Measurements from ENCODE around the gene TBX1. TPM values are rescaled to one million over a fixed set of nuclear protein-coding genes. Genes with fewer than 3 reads are reported as not detected.
A peak's percentile ranks its signal among the peaks of the same experiment; 100 is the strongest.

The TBX1 gene
- total RNA-seq, 2 donors from 2014 or later, result 11.0 to 20.2 TPM

DNA sequence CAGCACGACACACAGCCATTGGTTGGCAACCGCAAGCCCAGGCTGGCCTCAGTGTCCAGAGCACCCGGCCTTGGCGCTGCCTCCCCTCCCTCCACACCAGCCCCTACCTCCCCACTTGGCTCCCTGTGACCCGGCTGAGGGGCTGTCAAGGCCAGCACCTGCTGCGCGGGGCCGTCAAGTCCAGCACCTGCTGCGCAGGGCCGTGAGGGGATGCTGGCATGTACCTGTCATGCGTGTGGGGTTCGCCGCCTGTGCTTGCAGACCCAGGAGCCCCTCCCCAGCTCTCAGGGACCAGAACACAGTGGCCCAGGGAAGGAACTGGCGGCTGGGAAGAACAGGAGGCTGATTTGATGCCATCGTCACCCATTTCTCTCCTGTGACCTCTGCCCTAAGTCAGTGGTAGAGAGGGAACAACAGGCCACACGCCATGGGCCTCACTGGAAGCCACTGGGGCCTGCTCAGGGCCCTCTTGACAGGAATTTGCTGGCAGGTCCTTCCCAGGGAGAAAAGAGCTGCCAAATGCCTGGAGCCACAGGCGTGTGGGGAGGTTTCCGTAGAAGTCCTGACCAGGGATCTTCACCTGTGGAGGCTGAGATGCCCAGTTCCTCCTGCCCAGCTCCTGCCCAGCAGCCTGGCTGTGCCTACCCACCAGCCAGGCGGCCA, 37.6 kb downstream of the TBX1 start:
- Histone ChIP-seq H3K4me1 (replicated peaks) (no peaks in the 10 kb centered on the region), H3K27me3 (replicated peaks; ENCODE audit: insufficient read depth) (no peaks in the 10 kb centered on the region), H3K27ac (no peak overlapping the region), H3K36me3 (no peaks in the 10 kb centered on the region), H3K9me3 (no peaks in the 10 kb centered on the region), H3K4me3 (no peak overlapping the region)
- WGBS, result 95% methylated on average over 18 of the region's 19 CpGs
- TF ChIP-seq POLR2A (IDR thresholded peaks at IDR 0.05) (no peak), POLR2AphosphoS5 (IDR thresholded peaks at IDR 0.05) (no peak)
- TF ChIP-seq, protein P1, sequence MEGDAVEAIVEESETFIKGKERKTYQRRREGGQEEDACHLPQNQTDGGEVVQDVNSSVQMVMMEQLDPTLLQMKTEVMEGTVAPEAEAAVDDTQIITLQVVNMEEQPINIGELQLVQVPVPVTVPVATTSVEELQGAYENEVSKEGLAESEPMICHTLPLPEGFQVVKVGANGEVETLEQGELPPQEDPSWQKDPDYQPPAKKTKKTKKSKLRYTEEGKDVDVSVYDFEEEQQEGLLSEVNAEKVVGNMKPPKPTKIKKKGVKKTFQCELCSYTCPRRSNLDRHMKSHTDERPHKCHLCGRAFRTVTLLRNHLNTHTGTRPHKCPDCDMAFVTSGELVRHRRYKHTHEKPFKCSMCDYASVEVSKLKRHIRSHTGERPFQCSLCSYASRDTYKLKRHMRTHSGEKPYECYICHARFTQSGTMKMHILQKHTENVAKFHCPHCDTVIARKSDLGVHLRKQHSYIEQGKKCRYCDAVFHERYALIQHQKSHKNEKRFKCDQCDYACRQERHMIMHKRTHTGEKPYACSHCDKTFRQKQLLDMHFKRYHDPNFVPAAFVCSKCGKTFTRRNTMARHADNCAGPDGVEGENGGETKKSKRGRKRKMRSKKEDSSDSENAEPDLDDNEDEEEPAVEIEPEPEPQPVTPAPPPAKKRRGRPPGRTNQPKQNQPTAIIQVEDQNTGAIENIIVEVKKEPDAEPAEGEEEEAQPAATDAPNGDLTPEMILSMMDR (IDR thresholded peaks at IDR 0.05), result no peak
- intact Hi-C loops (cut with DNase I), result no loop called here
- DNase-seq (ENCODE audit: low spot score), result no peak

DNA sequence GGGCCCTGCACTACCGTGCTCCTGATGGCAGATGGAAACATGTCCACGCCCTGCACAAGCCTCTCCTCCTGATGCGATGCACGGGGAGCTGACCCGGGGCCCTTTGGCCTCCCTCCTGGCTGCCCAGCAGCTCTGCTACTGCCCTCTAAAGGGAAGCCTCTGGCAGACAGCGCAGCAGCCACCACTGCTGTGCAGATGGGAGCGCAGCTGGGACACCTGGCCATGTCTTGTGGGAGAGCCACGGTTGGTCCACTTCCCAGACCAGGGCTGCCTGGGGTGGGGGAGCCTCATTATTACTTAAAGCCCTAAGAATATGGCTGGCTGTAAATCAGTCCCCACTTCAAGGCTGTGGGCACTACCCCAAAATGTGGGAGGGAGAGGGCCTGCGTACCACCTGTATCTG, 38.3 kb downstream of the TBX1 start:
- 78% methylated on average over 9 of the region's 9 CpGs for WGBS
- DNase-seq (ENCODE audit: low spot score), result no peak
- Histone ChIP-seq H3K4me1 (replicated peaks) (no peaks in the 10 kb centered on the region), H3K27ac (no peak overlapping the region), H3K27me3 (replicated peaks; ENCODE audit: insufficient read depth) (no peaks in the 10 kb centered on the region), H3K4me3 (no peak overlapping the region), H3K36me3 (no peaks in the 10 kb centered on the region), H3K9me3 (no peaks in the 10 kb centered on the region)
- intact Hi-C loops (cut with DNase I), result no loop called here
- no peak for TF ChIP-seq POLR2AphosphoS5 (IDR thresholded peaks at IDR 0.05)
- TF ChIP-seq POLR2A (IDR thresholded peaks at IDR 0.05), result no peak
- TF ChIP-seq, protein P1 (IDR thresholded peaks at IDR 0.05), result no peak

DNA sequence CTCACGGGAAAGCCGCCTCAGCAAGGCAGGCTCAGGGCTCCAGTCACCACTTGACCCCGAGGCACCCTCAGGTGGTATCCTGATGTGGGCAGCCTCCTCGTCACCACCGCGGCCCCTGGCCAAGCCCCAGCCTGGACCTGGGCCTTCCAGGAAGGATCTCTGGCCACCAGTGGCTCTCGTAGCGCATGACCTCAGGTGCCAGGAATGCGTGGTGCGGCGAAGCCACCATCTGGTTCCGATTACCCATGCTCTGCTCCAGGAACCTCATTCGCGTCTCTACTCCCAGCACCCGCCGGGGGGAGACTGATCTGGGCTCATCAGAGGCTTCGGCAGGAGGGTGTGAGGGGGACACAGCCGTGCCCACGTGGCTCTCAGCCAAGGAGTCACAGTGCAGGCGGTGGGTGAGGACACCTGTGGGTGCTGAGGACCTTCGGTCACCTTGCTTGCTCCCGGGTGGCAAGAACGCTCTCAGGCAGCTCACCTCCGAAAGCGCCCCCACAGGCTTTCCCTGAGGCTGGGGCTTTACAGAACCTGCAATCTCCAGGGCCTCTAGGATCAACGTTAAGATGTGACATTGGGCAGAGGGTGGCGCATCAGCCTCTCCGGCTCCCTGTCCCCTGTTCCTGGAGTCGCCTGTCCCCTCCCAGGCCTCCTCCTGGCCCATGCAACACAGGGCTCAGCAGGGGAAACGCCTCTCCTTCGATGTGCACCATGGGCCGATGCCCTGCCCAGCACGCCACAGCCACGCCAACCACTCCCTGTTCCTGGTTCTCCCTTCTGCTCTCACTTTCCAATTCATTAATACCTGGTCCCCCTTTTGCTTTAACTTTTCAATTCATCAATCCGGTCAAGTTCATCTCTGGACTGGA, 39.0 kb downstream of the TBX1 start:
- 90% methylated on average over 28 of the region's 35 CpGs for WGBS
- intact Hi-C loops (cut with DNase I), result no loop called here
- H3K36me3 ChIP-seq, result no peaks in the 10 kb centered on the region
- H3K4me1 ChIP-seq (replicated peaks), result no peaks in the 10 kb centered on the region
- H3K27me3 ChIP-seq (replicated peaks; ENCODE audit: insufficient read depth), result no peaks in the 10 kb centered on the region
- peak; percentile 40 for TF ChIP-seq POLR2AphosphoS5 (IDR thresholded peaks at IDR 0.05)
- TF ChIP-seq, protein P1 (IDR thresholded peaks at IDR 0.05), result no peak
- TF ChIP-seq POLR2A (IDR thresholded peaks at IDR 0.05), result no peak
- no peak for DNase-seq (ENCODE audit: low spot score)
- H3K9me3 ChIP-seq, result no peaks in the 10 kb centered on the region
- H3K4me3 ChIP-seq, result no peak overlapping the region
- no peak overlapping the region for H3K27ac ChIP-seq

DNA sequence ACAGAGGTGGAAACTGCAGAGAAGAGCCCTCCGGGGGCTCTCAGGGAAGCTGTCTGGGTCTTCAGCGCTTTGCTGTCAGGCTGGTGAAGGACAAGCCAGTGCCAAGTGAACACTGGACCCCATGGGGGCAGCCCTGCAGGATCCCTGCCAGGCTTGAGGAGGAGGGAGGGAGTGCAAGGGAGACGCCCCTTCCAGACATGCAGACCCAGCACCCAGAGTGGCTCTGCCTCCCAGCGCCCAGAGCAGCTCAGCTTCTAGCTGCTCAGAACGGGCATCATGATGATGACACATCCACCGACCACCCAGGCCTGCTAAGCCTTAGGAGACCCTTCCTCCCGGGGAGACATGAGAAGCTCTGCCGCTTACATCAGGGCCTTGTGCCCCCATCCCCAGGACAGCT, 39.7 kb downstream of the TBX1 start:
- TF ChIP-seq POLR2A (IDR thresholded peaks at IDR 0.05), result no peak
- no peak for TF ChIP-seq POLR2AphosphoS5 (IDR thresholded peaks at IDR 0.05)
- TF ChIP-seq, protein P1 (IDR thresholded peaks at IDR 0.05), result no peak
- Histone ChIP-seq H3K27ac (no peak overlapping the region), H3K27me3 (replicated peaks; ENCODE audit: insufficient read depth) (no peaks in the 10 kb centered on the region), H3K4me1 (replicated peaks) (no peaks in the 10 kb centered on the region), H3K4me3 (no peak overlapping the region), H3K9me3 (no peaks in the 10 kb centered on the region), H3K36me3 (no peaks in the 10 kb centered on the region)
- 96% methylated on average over 8 of the region's 8 CpGs for WGBS
- intact Hi-C loops (cut with DNase I), result no loop called here
- no peak for DNase-seq (ENCODE audit: low spot score)

Data from prostate gland (tissue), 2 donors.